ENCODE data around the gene PTGER3. TPM values are rescaled to one million over a fixed set of nuclear protein-coding genes. Genes with fewer than 3 reads are reported as not detected.

Gene PTGER3
- total and polyA plus RNA-seq, 2 donors (not counting 1 experiment from before 2014, with no cell fraction given): 0.89 to 1.5 TPM

- Histone ChIP-seq H3K79me2 (ENCODE audit: control insufficient read depth, insufficient read depth, low read length) (no peaks in the 10 kb centered on the region), H3K4me2 (ENCODE audit: extremely low read depth, insufficient read depth, low read length) (no peak overlapping the region), H2AFZ (ENCODE audit: low read length) (no peak overlapping the region), H3K27me3 (ENCODE audit: control insufficient read depth, insufficient read depth, low read length) (no peaks in the 10 kb centered on the region), H3K9me3 (ENCODE audit: control insufficient read depth, insufficient read depth, low read depth, low read length) (no peaks in the 10 kb centered on the region), H4K20me1 (ENCODE audit: control insufficient read depth, extremely low read depth, insufficient read depth, low read length) (no peaks in the 10 kb centered on the region), H3K4me1 (ENCODE audit: control insufficient read depth, extremely low read depth, insufficient read depth, low read length) (peaks cover 5% of the 10 kb centered on the region), H3K27ac (ENCODE audit: insufficient read depth, low read length) (no peak overlapping the region), H3K36me3 (ENCODE audit: control insufficient read depth, insufficient read depth, low read length) (no peaks in the 10 kb centered on the region), H3K9ac (ENCODE audit: insufficient read depth, low read length) (no peak overlapping the region), H3K4me3 (replicated peaks in 1 of 4; ENCODE audit: control extremely low read depth in 1 of 4, insufficient read depth in 1 of 4, low read depth in 3 of 4, low read length in 4 of 4) (no peak overlapping the region)
- TF ChIP-seq EZH2 (IDR thresholded peaks at IDR 0.05; ENCODE audit: low read length, missing control alignments): no peak
- TF ChIP-seq, protein P1, sequence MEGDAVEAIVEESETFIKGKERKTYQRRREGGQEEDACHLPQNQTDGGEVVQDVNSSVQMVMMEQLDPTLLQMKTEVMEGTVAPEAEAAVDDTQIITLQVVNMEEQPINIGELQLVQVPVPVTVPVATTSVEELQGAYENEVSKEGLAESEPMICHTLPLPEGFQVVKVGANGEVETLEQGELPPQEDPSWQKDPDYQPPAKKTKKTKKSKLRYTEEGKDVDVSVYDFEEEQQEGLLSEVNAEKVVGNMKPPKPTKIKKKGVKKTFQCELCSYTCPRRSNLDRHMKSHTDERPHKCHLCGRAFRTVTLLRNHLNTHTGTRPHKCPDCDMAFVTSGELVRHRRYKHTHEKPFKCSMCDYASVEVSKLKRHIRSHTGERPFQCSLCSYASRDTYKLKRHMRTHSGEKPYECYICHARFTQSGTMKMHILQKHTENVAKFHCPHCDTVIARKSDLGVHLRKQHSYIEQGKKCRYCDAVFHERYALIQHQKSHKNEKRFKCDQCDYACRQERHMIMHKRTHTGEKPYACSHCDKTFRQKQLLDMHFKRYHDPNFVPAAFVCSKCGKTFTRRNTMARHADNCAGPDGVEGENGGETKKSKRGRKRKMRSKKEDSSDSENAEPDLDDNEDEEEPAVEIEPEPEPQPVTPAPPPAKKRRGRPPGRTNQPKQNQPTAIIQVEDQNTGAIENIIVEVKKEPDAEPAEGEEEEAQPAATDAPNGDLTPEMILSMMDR (conservative IDR thresholded peaks at IDR 0.05 in 1 of 2, IDR thresholded peaks at IDR 0.05 in 1 of 2; ENCODE audit: low read depth in 1 of 2, low read length in 2 of 2): peak in 1 of 2 donors; percentile 38
- peak; percentile 14 to 60 for DNase-seq (ENCODE audit: low read depth in 2 of 2)
These were observed 46.3 kb upstream of the PTGER3 start for GRCh38 chr1:71093938-71094337.

- DNase-seq (ENCODE audit: low read depth in 2 of 2): peak; percentile 68 to 83
- Histone ChIP-seq H3K36me3 (ENCODE audit: control insufficient read depth, insufficient read depth, low read length) (no peaks in the 10 kb centered on the region), H3K4me2 (ENCODE audit: extremely low read depth, insufficient read depth, low read length) (no peak overlapping the region), H3K9ac (ENCODE audit: insufficient read depth, low read length) (no peak overlapping the region), H4K20me1 (ENCODE audit: control insufficient read depth, extremely low read depth, insufficient read depth, low read length) (no peaks in the 10 kb centered on the region), H3K9me3 (ENCODE audit: control insufficient read depth, insufficient read depth, low read depth, low read length) (no peaks in the 10 kb centered on the region), H3K79me2 (ENCODE audit: control insufficient read depth, insufficient read depth, low read length) (no peaks in the 10 kb centered on the region), H2AFZ (ENCODE audit: low read length) (no peak overlapping the region), H3K27me3 (ENCODE audit: control insufficient read depth, insufficient read depth, low read length) (no peaks in the 10 kb centered on the region), H3K4me1 (ENCODE audit: control insufficient read depth, extremely low read depth, insufficient read depth, low read length) (peaks cover 5% of the 10 kb centered on the region), H3K4me3 (replicated peaks in 1 of 4; ENCODE audit: control extremely low read depth in 1 of 4, insufficient read depth in 1 of 4, low read depth in 3 of 4, low read length in 4 of 4) (peak overlapping the region in 1 of 4 experiments; percentile 9), H3K27ac (ENCODE audit: insufficient read depth, low read length) (no peak overlapping the region)
- TF ChIP-seq, protein P1 (conservative IDR thresholded peaks at IDR 0.05 in 1 of 2, IDR thresholded peaks at IDR 0.05 in 1 of 2; ENCODE audit: low read depth in 1 of 2, low read length in 2 of 2): no peak
- TF ChIP-seq EZH2 (IDR thresholded peaks at IDR 0.05; ENCODE audit: low read length, missing control alignments): no peak
These were observed 42.1 kb upstream of the PTGER3 start for GRCh38 chr1:71089536-71090270.

DNA sequence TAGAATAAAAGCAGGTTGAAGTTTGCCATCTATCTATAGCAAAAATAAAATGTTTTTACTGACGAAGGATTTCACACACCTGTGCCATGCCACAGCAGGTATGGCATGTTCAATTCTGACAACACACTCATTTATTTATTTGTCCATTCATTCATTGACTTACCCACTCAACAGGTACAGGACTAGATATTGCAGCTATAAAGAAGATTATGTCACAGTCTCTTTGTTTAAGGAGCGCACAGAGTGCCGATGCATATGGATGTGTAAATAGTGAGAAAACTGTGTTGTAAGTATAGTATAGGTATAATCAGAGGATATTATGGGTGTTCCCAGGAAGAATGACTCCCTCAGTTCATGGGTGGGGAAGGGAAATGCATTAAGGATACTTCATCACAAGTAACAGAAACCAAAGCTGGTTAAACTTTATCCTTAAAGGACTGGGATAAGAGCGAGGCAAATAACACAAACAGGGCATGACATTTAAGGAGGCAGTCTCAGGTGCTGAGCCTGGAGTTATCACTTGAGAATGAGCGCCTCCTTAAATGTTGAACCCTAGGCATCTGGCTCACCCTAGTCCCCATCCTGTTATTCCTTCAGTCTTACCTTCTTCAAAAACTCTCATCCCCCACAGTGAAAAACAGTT, 41.1 kb upstream of the PTGER3 start:
- no peaks in the 10 kb centered on the region for H3K9me3 ChIP-seq (ENCODE audit: control insufficient read depth, insufficient read depth, low read depth, low read length)
- no peak overlapping the region for H3K4me2 ChIP-seq (ENCODE audit: extremely low read depth, insufficient read depth, low read length)
- no peaks in the 10 kb centered on the region for H3K36me3 ChIP-seq (ENCODE audit: control insufficient read depth, insufficient read depth, low read length)
- TF ChIP-seq, protein P1 (conservative IDR thresholded peaks at IDR 0.05 in 1 of 2, IDR thresholded peaks at IDR 0.05 in 1 of 2; ENCODE audit: low read depth in 1 of 2, low read length in 2 of 2): no peak
- TF ChIP-seq EZH2 (IDR thresholded peaks at IDR 0.05; ENCODE audit: low read length, missing control alignments): no peak
- H3K4me1 ChIP-seq (ENCODE audit: control insufficient read depth, extremely low read depth, insufficient read depth, low read length): peaks cover 5% of the 10 kb centered on the region
- no peak for DNase-seq (ENCODE audit: low read depth in 2 of 2)
- H4K20me1 ChIP-seq (ENCODE audit: control insufficient read depth, extremely low read depth, insufficient read depth, low read length): no peaks in the 10 kb centered on the region
- H2AFZ ChIP-seq (ENCODE audit: low read length): no peak overlapping the region
- H3K79me2 ChIP-seq (ENCODE audit: control insufficient read depth, insufficient read depth, low read length): no peaks in the 10 kb centered on the region
- no peak overlapping the region for H3K4me3 ChIP-seq (replicated peaks in 1 of 4; ENCODE audit: control extremely low read depth in 1 of 4, insufficient read depth in 1 of 4, low read depth in 3 of 4, low read length in 4 of 4)
- no peaks in the 10 kb centered on the region for H3K27me3 ChIP-seq (ENCODE audit: control insufficient read depth, insufficient read depth, low read length)
- H3K27ac ChIP-seq (ENCODE audit: insufficient read depth, low read length): no peak overlapping the region
- H3K9ac ChIP-seq (ENCODE audit: insufficient read depth, low read length): no peak overlapping the region
